ENCODE results near the gene ADAMTS12. TPM values are rescaled to one million over a fixed set of nuclear protein-coding genes. Genes with fewer than 3 reads are reported as not detected.

Gene ADAMTS12
- total and polyA plus RNA-seq, 9 of the 15 experiments (the other 6 are each of a cell fraction or from before 2014, with no cell fraction given), result 0.11 TPM; not detected in 8

- Histone ChIP-seq H3K9me3 (replicated peaks; ENCODE audit: control insufficient read depth, insufficient read depth, low read depth, low read length) (no peaks in the 10 kb centered on the region), H3K79me2 (ENCODE audit: control insufficient read depth, insufficient read depth, low read length) (no peaks in the 10 kb centered on the region), H3K4me1 (replicated peaks in 1 of 2; ENCODE audit: control insufficient read depth in 2 of 2, insufficient read depth in 2 of 2, low read length in 2 of 2) (no peaks in the 10 kb centered on the region), H2AFZ (ENCODE audit: low read depth, low read length) (no peak overlapping the region), H4K20me1 (replicated peaks; ENCODE audit: control insufficient read depth, insufficient read depth, low read length) (no peaks in the 10 kb centered on the region), H3K4me2 (ENCODE audit: insufficient read depth, low read length) (no peak overlapping the region), H3K27me3 (ENCODE audit: control insufficient read depth in 2 of 2, insufficient read depth in 2 of 2, low read length in 2 of 2) (no peaks in the 10 kb centered on the region), H3K9ac (ENCODE audit: insufficient read depth in 1 of 2, low read depth in 2 of 2, low read length in 2 of 2) (no peak overlapping the region), H3K9me1 (ENCODE audit: control insufficient read depth, insufficient read depth, low read length) (no peaks in the 10 kb centered on the region), H3K4me3 (no peak overlapping the region), H3K27ac (ENCODE audit: extremely low read depth, low read depth, low read length) (no peak overlapping the region), H3K36me3 (ENCODE audit: control insufficient read depth, insufficient read depth, low read length) (no peaks in the 10 kb centered on the region)
- no peak for TF ChIP-seq RBM14 (IDR thresholded peaks at IDR 0.05; ENCODE audit: borderline replicate concordance, insufficient read depth, low read depth, low read length)
- TF ChIP-seq ZNF512 (tag; IDR thresholded peaks at IDR 0.05), result no peak
- no peak for TF ChIP-seq BRF2 (IDR thresholded peaks at IDR 0.05; ENCODE audit: borderline replicate concordance, insufficient read depth, insufficient read length)
- TF ChIP-seq ZNF57 (CRISPR knock-in tag; IDR thresholded peaks at IDR 0.05), result no peak
- no peak for TF ChIP-seq MXI1 (IDR thresholded peaks at IDR 0.05; ENCODE audit: low read depth, low read length)
- TF ChIP-seq FOXP4 (CRISPR knock-in tag; IDR thresholded peaks at IDR 0.05; ENCODE audit: borderline replicate concordance), result no peak
- no peak for TF ChIP-seq ZNF584 (CRISPR knock-in tag; IDR thresholded peaks at IDR 0.05; ENCODE audit: low read depth)
- no peak for TF ChIP-seq ARID2 (IDR thresholded peaks at IDR 0.05)
- no peak for TF ChIP-seq ZFX (CRISPR knock-in tag; IDR thresholded peaks at IDR 0.05)
- TF ChIP-seq TSHZ1 (CRISPR knock-in tag; IDR thresholded peaks at IDR 0.05), result no peak
- no peak for TF ChIP-seq SRSF7 (optimal IDR thresholded peaks at IDR 0.05; ENCODE audit: low read depth, low read length)
- intact Hi-C loops (cut with micrococcal nuclease) (no loop called here), in situ Hi-C loops (cut with MboI) (no loop called here)
- CTCF ChIA-PET (ENCODE audit: low intra/inter-chr PET ratio), result no interaction called here
- DNase-seq (ENCODE audit: extremely low read depth in 1 of 4, low spot score in 3 of 4) (no peak), FAIRE-seq (no peak), ATAC-seq (no peak)
- POLR2A ChIA-PET, result interaction anchor here (1.0 kb wide), 1 partner anchor 8 kb away, joined by 3 read pairs; no protein-coding TSS in a partner anchor
- BruUV-seq (replicated peaks), result no TSS peak
- 2% methylated on average over 7 of the region's 7 CpGs for whole genome bisulfite sequencing (ENCODE audit: insufficient coverage, low coverage, missing lambda C conversion rate)
Observed at GRCh38 chr5:33828626-33829308, 63.0 kb downstream of the ADAMTS12 start.
